ENCODE measurements around the gene INTS12. TPM values are rescaled to one million over a fixed set of nuclear protein-coding genes. Genes with fewer than 3 reads are reported as not detected.

INTS12 gene
- total and polyA plus RNA-seq, 10 of the 15 experiments (the other 5 are each of a cell fraction or from before 2014, with no cell fraction given) = 24.2 to 52.4 (median 37.3) TPM

GRCh38 chr4:105686571-105686970, 21.9 kb downstream of the INTS12 start (continued):
- TF ChIP-seq MLLT1 (IDR thresholded peaks at IDR 0.05) = no peak
- TF ChIP-seq RELB (IDR thresholded peaks at IDR 0.05; ENCODE audit: low read depth) = no peak
- no peak for TF ChIP-seq EZH2 (IDR thresholded peaks at IDR 0.05; ENCODE audit: borderline replicate concordance, control insufficient read depth, low read depth, low read length)

- ATAC-seq (no peak), DNase-seq (ENCODE audit: low read depth, low spot score) (no peak), FAIRE-seq (no peak)
- ChIA-PET POLR2A (no interaction called here), SMC1A (ENCODE audit: uncharacterized antibody, unreplicated experiment) (interaction anchor here (0.8 to 0.9 kb wide), 3 partner anchors 22 to 162 kb away, joined by 3 to 4 read pairs (median 3); no protein-coding TSS in a partner anchor), RAD21 (ENCODE audit: unreplicated experiment) (interaction anchor here (0.7 kb wide), 1 partner anchor 32 kb away, joined by 3 read pairs; no protein-coding TSS in a partner anchor), CTCF (interaction anchor here (1.1 to 1.4 kb wide), 2 partner anchors 11 to 17 kb away, joined by 3 read pairs; no protein-coding TSS in a partner anchor)
- H3K27me3 ChIP-seq (replicated peaks in 1 of 2; ENCODE audit: control insufficient read depth in 2 of 2, insufficient read depth in 2 of 2, low read length in 1 of 2) = no peaks in the 10 kb centered on the region
- H3K9me3 ChIP-seq (replicated peaks; ENCODE audit: control insufficient read depth, insufficient read depth, low read length) = no peaks in the 10 kb centered on the region
- H3K36me3 ChIP-seq (ENCODE audit: control insufficient read depth in 2 of 2, insufficient read depth in 2 of 2, low read length in 1 of 2) = peaks cover 4 to 11% of the 10 kb centered on the region in 2 experiments
- no peaks in the 10 kb centered on the region for H4K20me1 ChIP-seq (ENCODE audit: control insufficient read depth, insufficient read depth)
- no peak overlapping the region for H3K4me2 ChIP-seq (ENCODE audit: control insufficient read depth, insufficient read depth)
- intact Hi-C loops (cut with micrococcal nuclease; ENCODE audit: unreplicated experiment) (no loop called here), in situ Hi-C loops (cut with MboI) (no loop called here)
- no peaks in the 10 kb centered on the region for H3K4me1 ChIP-seq (ENCODE audit: control insufficient read depth, insufficient read depth, low read length)
- no peak overlapping the region for H3K27ac ChIP-seq (ENCODE audit: control insufficient read depth, insufficient read depth)
- no peak overlapping the region for H3K9ac ChIP-seq (ENCODE audit: control insufficient read depth, insufficient read depth, low read length)
- 97% methylated on average over 4 of the region's 4 CpGs for WGBS (ENCODE audit: insufficient coverage, insufficient replicate concordance, low lambda C conversion rate, missing lambda C conversion rate)
- no peak overlapping the region for H3K4me3 ChIP-seq
- no peaks in the 10 kb centered on the region for H3K79me2 ChIP-seq (ENCODE audit: control insufficient read depth, insufficient read depth, low read length)
- H2AFZ ChIP-seq (ENCODE audit: control insufficient read depth, low read depth, low read length) = no peak overlapping the region
- BruUV-seq (replicated peaks) = no TSS peak
- TF ChIP-seq ZNF384 (IDR thresholded peaks at IDR 0.05; ENCODE audit: borderline replicate concordance, low read depth, low read length) = no peak
- no peak for TF ChIP-seq CBX5 (IDR thresholded peaks at IDR 0.05; ENCODE audit: low read depth)
- no peak for TF ChIP-seq NFYA (IDR thresholded peaks at IDR 0.05; ENCODE audit: borderline replicate concordance, low read depth, low read length)
- no peak for TF ChIP-seq POU2F2 (IDR thresholded peaks at IDR 0.05; ENCODE audit: borderline replicate concordance, low read depth, low read length)
- TF ChIP-seq BACH1 (IDR thresholded peaks at IDR 0.05; ENCODE audit: borderline replicate concordance) = no peak
- no peak for TF ChIP-seq ZBTB33 (IDR thresholded peaks at IDR 0.05)
- no peak for TF ChIP-seq SMARCA5 (IDR thresholded peaks at IDR 0.05)
- no peak for TF ChIP-seq JUND (IDR thresholded peaks at IDR 0.05; ENCODE audit: low read depth, low read length)
- no peak for TF ChIP-seq PRDM15 (CRISPR knock-in tag; IDR thresholded peaks at IDR 0.05)
- no peak for TF ChIP-seq POLR2A (IDR thresholded peaks at IDR 0.05; ENCODE audit: low read depth, low read length)
- no peak for TF ChIP-seq ZBED1 (IDR thresholded peaks at IDR 0.05; ENCODE audit: borderline replicate concordance)
These were observed 25.5 kb downstream of the INTS12 start for GRCh38 chr4:105683038-105683437.
